OCI-M2 (cell line): ENCODE data around the gene AMER2.

Source experiments
- DNase-seq: peaks from one replicate; lab custom pipeline; 2025; ENCODE audit not compliant: unreplicated experiment; lab: John Stamatoyannopoulos, UW

The AMER2 gene, protein sequence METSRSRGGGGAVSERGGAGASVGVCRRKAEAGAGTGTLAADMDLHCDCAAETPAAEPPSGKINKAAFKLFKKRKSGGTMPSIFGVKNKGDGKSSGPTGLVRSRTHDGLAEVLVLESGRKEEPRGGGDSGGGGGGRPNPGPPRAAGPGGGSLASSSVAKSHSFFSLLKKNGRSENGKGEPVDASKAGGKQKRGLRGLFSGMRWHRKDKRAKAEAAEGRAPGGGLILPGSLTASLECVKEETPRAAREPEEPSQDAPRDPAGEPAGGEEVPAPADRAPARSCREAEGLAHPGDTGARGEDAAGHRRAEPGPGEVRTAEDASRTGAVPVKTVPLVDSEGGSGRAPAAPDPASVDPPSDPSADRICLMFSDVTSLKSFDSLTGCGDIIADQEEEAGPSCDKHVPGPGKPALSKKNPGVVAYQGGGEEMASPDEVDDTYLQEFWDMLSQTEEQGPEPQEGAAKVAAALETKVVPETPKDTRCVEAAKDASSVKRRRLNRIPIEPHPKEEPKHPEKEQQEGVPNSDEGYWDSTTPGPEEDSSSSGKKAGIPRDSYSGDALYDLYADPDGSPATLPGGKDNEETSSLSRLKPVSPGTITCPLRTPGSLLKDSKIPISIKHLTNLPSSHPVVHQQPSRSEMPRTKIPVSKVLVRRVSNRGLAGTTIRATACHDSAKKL

DNA sequence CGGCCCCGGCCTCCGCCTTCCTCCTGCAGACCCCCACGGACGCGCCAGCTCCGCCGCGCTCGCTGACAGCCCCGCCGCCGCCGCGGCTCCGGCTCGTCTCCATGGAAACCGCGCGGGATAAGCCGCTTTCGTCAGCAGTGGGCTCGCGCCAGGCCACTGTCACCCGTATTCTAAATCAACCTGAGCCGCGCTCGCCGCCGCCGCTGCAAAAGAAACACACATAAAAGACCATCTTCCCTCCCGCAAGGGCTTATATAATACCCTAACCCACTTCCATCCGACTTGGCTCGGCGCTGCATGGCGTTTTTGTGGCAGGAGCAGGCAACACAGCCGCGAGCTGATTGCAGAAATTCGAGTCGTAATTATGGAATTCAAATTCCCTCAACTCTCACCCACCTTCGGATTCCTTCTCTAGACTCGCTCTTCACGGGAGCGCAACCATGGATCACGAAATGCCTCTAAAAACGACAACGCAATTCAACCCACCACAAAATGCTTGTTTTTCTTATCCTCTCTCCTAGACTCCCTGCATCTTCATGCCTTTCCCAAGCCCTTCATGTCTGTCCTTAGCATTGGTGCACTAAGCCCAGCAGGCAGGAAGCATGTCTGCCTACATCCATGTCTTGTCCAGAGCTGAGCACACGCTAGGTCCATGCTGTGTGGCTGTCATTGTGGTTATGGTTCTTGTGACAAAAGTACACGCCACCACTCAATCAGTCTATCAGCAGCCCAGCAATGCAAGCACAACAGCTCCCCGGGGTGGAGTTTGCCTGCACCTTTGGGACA is at the start of gene AMER2:
TSS of gene AMER2 (minus strand) at position 772 of the 786 bp plus-strand sequence. CDS start at position 103, 669 bp downstream.
- DNase-seq: no peak

DNA sequence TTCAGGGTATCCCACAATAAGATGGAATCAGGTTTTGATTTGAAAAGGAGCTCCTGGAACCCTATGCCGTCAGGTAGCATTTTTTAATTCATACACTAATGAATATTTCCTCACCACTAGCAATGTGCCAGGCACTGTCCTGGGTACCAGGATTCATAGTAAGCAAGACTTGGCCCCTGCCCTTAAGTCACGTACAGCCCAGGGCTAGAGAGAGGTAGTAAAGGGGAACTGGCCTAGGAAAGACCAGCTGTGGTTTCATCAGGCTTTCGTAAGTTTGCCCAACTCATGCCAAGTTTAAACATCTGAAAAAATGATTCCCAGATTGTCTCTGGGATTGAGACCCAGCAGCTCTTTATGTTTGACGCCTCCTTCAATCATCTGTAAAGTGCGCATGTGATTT is 45.9 kb upstream of the AMER2 start:
- no peak for DNase-seq

DNA sequence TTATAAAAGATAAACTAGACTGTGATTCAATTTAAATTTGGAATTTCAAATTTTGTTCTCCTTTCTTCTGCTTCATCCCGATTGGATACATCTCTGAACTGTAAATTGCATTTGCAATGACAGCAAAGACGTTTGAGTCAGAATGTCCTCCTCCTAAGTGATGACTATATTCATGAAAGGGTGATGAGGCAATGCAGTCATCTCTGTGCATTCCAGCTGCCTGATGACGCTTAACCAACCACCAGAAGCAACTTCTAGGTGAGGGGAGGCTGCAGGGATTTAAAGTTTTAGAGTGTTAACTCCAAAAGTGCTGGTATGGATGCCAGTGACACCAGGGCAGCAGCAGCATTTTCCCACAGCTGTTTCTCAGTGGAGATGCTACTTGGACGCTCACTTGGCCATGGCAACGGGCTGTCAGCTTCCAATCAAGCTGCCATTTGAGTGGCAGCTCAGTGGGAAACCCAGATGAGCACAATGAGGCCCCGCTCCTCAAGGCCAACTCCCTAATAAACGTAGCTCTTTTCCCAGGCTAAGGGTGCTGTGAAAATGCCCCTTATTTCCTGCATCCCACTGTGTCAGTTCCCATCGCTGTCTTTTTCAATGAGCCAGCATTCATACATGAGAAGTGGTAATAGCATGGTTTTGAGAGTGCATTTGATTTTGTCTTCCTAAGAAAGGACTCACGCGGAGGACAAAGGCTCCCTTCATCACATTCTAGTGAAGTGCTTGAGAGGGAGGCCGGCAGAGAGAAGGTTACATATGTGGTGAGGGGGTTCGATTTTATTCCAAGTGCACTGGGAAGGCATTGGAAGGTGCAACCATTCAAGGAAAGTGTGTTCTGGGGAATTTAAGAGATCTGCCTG is 45.2 kb upstream of the AMER2 start:
- DNase-seq: no peak

DNA sequence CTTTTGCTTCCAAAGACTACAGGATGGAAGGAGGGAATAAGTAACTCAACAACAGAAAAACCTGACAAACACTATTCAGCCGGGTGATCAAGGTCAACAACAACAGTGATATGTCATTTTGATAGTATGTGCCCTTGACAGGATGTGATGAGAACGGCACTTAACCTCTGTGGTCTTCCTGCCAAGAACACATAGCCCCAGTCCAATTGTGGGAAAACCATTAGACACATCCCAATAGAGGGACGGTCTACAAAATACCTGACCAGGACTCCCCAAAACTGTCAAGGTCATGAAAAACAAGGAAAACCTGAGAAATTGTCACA is 43.1 kb upstream of the AMER2 start:
- no peak for DNase-seq

DNA sequence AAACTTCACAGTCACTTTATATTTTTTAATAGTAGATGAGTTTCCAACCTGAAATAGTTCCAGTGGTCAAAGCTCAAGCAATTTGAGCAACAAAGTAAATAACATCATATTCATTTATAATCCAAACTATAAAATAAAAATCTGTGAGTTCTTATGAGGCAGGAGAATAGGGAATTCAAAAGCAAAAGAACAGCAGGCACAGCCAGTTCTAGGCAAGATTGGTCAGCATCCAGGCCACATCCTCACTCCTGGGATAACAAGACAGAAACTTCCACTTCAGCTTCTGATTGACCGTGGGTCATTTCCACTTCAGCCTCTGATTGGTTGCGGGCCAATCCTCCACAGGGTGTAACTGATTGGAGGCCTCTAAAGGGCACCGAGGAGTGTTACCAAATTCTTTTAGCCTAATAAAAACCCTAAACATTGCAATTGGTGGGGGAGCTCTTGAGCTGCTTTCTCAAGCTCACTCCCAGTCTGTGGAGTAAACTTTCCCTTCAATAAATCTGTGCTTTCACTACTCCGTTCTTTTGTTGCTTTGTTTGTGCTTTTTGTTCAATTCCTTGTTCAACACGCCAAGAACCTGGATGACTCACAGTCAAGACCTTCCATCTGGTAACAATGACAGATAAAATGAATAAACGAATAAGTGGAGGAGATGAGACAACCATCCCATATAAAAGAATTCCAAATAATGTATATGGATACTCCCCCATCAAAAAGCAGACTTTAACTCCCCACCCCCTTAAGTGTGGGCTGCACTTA is 42.6 kb upstream of the AMER2 start:
- DNase-seq: no peak

DNA sequence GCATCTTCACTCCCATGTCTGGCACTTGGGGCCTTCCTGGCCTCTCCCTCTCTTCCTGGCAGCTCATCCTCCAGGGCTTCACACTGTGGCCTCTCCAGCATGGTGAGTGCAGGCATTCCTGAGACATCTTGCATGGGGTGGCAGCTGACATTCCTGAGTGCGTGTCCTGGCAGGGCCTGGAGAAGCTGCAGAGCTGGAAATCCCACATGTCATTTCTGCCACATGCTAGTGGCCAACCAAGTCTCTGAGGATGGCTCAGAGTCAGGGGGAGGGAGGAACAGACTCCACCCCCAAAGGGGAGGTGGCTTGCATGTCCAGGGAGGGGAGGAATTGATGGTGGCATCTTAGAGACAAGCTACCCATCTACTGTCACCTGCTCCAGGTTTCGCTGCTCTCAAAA is 41.6 kb upstream of the AMER2 start:
- no peak for DNase-seq

DNA sequence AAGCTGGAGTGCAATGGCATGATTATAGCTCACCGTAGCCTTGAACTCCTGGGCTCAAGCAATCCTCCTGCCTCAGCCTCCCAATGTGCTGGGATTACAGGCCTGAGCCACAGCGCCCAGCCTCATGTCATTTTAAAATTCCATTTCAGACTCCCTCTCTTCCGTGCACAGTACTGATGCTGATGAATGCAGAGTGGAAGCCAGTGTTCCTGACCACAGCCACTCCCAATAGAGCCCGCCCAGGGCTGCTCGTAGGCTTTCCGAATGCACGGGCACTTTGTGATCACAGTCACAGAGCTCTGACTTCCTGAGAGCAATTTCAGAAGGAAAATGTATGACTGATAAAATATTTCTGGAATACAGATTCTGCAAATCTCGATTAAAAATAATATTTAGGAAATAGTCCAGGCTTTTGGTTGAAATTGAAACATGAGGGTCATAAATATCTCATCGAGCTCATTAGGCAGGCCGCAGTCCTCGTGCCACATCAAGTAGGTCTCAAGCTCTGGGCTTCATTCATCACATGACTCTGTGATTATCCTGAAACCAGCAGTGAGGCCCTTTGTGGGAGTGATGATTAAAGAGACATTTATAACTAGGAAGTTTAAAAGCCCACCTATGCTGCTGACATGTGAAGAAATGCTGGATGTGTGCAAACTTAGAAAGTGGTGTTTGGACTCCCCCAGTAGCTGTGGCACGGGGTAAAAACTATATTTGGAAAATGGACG is 38.9 kb upstream of the AMER2 start:
- no peak for DNase-seq

DNA sequence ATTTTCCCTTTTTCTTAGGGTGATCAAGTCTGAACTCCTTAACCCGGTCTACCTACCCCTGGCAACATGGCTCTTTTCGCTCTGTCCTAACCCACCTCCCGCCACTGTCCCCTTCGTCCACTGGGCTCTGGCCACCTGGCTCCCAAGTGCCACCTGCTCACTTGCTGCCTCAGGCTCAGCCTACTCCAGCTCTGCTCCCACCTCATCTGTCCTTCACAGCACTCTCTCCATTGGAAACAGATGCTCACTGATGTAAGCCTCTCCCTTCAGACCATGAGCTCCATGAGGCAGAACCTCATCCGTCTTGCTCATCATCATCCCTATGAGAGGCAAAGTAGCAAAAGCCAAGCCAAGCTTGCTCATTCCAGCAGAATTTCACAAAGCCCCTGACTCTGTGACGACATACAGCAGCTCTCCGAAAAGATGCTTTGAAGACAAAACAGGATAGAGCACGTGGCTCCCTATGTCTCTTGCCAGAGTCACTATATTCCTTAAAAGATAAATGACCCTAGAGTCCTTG is 35.3 kb upstream of the AMER2 start:
- DNase-seq: no peak

DNA sequence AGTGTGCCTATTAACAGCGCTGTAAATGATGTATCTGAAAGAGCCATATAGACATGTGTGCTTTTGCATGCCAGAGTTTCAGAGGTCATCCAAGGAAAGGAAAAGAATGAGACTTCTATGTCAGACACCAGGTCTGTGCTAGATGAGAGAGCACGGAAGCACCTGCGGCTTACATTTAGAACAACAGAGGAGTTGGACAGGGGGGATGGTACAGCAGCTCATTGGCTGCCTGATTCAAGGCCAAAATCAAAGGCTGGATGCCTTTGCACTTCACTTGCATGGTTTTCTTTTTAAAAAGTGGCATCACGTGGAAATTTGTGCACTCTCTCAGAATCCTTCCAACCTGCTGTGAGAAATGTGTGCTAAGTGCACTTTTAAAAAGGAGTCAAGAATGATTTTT is 32.8 kb upstream of the AMER2 start:
- no peak for DNase-seq

DNA sequence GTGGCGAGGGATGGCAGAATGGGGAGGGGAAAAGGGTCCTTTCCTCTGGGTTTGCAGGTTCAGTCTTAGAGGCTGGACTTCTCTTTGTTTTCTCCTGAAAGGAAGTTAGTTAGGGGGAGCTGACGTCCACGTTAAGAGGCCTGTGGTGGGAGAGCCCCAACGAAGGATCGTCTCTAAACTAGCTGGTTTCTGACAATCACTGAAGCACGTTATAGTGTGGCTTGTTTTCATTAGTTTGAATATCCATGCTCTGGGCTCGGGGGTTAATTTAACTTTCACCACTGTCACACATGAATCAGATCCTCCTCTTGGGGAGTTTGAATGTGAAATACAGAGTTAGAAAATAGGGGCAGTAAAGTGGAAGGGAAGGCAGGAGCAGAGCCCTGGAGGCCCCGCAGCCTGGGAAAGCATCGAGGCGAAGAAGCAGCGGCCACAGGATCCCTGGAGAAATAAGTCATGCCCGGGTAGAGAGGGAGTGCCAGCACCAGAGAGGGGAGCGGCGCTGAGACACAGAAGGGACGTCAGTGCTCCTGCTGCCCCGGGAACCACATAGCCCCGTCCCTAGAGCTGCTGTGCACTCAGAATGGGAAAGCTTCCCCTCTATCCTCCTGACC is 31.1 kb upstream of the AMER2 start:
- DNase-seq: no peak

DNA sequence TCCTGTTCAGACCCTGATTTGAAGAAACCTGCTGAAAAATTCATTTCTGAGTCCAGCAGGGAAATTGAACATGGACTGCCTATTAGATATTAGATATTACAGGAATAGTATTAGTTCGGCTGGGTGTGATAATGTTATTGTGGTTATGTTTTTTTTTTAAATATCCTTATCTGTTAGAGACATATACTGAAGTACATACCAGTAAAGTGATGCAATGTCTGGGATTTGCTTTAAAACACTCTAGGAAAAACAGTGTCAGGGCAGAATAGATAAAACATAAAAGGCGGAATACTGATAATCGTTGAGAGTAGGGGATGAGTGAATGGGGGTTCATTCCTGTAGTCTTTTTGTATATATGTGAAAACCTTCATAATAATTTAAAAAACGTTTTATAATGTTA is 28.7 kb upstream of the AMER2 start:
- DNase-seq: no peak

DNA sequence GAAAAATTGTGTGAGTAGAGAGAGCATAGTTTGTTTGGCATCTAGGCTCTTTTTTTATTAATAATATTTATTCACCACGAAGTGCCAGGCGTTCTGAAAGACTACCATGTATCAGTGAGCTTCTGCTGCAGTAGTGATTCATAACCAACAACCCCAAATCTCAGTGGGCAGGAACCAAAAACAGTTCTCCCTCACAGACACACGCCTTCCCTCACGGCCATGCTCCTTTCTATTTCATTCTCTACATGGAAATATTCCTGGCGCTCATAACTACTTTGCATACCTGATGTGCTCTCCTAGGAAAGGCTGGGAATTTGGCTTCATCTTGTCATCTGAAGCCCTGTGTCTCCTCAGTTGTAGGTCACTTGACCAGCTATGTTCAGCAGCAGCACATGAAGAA is 26.6 kb upstream of the AMER2 start:
- no peak for DNase-seq

DNA sequence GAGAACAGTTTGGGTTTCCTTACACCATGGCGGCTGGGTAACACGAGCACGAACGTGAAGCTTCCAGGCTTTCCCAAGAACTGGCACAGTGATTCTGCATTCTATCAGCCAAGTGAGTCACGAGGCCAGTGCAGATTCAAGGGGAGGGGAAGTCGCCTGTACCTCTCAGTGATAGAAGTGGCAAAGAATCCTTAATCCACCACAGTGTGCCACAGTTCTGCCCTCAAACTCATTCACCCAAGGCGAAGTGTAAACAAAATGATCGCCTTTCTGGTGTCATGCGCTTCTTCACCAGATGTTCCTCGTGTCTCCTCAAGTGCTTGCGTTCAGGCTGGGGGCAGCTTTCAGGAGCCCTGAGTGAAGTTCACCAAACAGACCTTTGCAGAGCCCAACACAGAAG is 24.9 kb upstream of the AMER2 start:
- DNase-seq: no peak

DNA sequence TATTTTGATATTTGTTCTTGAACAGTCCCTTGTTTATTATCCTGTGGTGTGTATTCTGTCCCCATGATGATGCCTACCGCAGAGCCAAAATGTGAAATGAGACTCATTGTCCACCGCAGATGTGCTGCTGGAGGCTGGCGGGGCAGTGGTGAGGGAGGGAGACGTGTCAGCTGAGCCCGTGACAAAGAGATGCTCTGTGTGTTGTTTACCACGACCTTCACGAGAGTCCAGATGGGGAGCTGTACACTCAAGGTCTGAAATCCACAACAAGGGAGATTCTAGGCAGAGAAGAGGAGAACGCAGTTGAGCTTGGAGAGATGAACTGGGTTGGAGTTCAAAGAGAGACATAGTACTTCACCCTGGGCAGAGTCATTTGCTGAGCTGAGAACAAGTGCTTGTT is 20.8 kb upstream of the AMER2 start:
- DNase-seq: no peak

DNA sequence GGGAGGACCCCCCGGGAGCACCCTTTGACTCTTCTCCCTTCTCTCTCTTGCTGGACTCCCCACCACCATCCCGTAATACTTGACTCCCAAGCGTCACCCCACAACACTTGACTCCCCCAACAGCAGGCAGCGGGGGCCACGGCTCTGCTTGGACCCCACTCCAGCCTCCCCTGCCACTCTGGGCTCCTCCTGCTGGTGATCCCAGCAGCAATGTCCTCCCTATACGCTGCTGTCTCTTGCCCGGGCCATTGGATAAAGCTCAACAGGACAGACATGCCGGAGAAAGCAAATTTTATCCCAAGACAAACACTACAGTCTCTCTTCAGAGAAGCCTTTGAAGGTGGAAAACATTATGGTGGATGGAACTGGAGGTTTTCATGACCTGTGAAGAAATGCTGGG is 20.4 kb upstream of the AMER2 start:
- DNase-seq: no peak

DNA sequence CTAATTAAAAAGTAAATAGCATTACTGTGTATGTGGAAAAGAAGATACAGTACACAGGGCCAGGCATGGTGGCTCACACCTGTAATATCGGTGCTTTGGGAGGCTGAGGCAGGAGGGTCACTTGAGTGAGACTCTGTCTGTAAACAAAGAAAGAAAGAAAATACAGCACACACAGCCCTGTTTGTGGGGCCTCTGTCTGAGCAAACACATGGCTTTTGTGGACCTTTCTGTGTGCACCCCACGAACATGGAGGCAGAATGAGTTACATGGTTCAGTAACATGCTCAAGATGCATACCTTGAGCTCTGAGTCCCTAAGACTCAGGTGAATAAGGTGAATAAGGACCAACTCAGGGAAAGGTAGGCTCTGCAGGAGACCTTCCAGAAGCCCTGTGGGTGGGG is 20.0 kb upstream of the AMER2 start:
- DNase-seq: no peak

DNA sequence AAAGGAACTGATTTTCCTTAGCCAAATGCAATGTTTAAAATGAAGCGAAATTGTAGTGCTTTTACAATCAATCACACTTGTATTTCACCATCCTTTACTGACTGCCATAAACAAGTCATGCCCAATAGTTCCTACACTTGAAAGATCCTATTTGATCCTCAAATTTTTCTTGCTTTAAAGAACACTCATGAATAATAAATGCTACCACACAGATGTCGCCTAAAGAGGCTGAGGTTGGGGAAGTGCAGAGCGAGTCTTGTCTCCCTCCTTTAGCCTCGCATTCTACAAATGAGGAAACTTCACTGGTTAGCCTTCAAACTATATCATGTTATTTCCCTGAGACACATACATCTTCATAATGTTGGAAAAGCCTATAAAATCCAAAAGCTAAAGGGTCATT is 18.7 kb upstream of the AMER2 start:
- no peak for DNase-seq

DNA sequence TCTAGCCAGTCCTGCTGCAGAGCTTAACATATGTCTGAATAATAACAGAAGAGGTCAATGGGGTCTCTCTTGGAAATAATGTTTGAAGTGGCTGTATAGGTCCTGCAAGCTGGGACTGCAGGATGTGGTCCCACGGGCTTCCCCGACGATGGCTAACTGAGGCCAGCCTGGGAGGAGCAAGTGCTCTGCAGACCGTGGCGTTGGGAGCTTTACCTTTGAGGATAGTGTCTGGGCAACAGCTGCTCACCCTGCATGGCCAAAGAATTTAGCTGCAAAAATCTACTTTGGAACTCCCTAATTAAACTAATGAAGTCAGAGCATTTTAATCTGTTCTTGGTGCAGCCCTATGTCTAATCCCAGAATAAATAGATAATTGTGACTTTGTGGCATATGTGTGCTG is 18.2 kb upstream of the AMER2 start:
- no peak for DNase-seq

DNA sequence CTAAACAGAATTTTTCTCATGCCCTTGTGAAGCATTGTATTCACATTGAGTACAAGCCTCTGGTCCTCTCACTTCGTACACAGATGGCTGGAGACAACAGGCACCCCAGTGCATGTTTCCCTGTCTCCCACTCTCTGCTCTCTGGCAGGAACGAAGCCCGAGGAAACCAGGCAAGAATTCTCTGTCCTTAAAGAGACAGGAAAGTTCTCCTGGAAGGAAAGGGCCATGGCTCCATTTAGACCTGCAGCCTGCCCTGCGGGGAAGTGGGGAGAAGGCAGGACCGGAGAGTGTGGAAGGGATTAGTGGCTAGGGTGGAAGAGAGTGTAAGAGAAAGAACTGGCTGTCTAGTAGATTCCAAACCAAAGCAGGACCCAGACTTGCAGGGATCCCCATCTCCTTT is 15.5 kb upstream of the AMER2 start:
- no peak for DNase-seq
